ENCODE results near the gene ITM2C.
A peak's percentile ranks its signal among the peaks of the same experiment; 100 is the strongest.

Gene ITM2C

GRCh38 chr2:230873661-230874401, 9.1 kb downstream of the ITM2C start:
- FAIRE-seq, result no peak

DNA sequence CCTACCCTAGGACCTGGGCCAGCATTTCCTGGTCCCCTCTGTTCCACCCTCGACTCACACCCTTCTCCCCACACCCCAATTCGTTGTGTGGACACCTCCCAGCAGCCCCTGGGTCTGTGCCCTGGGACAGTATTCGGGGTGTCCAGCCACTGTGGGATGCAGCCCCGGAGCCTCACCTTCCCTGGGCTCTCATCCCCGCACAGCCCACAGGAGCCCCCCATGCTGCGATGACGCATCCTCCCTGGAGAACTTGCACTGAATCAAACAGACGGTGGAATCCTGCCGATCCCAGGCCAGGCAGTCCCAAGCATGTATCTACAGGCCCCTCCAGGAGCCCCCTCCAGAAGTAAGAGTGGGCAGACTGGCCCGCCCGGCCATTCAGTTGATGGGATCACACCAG, 9.7 kb downstream of the ITM2C start:
- FAIRE-seq, result no peak

GRCh38 chr2:230874876-230875275, 10.1 kb downstream of the ITM2C start:
- no peak for FAIRE-seq

- no peak for FAIRE-seq
Observed at GRCh38 chr2:230875347-230876315, 10.9 kb downstream of the ITM2C start.

DNA sequence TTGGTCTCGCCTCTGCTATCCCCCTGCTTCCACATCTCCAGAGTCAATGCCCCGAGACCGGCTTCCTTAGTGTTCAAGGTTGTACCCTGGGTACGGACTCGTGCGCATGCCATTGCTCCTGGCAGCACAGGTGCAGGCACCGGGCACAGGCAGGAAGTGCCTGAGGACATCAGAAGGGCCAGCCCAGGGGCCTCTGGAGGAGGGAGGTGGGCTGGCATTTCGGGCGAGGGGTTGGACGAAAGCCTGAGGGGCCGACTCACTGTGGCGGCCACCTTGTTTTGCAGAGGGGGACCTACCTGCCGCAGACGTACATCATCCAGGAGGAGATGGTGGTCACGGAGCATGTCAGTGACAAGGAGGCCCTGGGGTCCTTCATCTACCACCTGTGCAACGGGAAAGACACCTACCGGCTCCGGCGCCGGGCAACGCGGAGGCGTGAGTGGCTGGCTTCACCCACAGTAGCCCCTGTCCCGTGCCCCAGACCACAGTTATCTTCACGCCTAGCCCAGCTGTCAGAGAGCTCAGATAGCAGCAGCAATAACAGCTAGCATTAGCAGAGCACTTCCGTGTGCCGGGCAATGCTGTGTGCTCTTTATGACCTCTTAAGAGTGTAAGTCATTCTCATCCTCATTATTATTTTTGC, 12.5 kb downstream of the ITM2C start:
- no peak for FAIRE-seq

- FAIRE-seq, result no peak
Observed at GRCh38 chr2:230877759-230878598, 13.2 kb downstream of the ITM2C start.

DNA sequence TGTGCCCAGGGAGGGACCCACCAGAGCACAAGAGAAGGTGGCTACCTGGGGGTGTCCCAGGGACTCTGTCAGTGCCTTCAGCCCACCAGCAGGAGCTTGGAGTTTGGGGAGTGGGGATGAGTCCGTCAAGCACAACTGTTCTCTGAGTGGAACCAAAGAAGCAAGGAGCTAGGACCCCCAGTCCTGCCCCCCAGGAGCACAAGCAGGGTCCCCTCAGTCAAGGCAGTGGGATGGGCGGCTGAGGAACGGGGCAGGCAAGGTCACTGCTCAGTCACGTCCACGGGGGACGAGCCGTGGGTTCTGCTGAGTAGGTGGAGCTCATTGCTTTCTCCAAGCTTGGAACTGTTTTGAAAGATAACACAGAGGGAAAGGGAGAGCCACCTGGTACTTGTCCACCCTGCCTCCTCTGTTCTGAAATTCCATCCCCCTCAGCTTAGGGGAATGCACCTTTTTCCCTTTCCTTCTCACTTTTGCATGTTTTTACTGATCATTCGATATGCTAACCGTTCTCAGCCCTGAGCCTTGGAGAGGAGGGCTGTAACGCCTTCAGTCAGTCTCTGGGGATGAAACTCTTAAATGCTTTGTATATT, 14.0 kb downstream of the ITM2C start:
- no peak for FAIRE-seq

- peak; percentile 21 for FAIRE-seq
Observed at GRCh38 chr2:230879271-230879882, 14.6 kb downstream of the ITM2C start.

GRCh38 chr2:230879891-230880290, 15.1 kb downstream of the ITM2C start:
- FAIRE-seq, result peak; percentile 78

GRCh38 chr2:230881840-230882239, 17.1 kb downstream of the ITM2C start:
- FAIRE-seq, result no peak

DNA sequence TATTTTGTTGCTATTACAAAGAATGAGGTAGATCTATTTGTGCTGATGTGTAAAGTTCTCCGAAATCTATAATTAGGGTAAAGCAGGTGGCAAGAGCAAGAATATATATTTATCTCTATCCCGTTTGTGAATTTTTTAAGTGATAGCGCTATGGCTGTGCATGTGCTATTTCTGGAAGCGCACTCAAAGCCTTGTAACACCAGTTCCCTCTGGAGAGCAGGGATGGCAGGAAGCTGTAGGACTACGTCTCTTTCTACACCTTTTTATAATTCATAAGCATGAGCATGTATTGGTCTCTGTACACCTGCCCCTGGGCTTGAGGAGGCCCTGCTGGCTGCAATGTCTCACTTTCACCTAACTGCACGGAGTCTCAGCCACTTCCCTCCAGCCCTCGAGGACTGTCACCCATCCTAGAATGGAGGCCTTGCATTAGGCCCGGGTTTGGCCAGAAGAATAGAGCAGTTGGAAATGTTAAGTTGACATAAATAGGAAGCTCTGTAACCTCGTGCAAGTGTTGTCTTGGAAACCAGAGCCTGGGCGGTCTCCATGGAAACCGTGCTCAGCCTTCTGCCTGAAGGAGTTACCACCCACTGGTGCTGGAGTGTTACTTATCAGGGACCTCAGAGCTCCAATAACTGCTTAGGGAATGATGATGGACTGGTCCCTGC, 20.9 kb downstream of the ITM2C start:
- FAIRE-seq, result no peak

DNA sequence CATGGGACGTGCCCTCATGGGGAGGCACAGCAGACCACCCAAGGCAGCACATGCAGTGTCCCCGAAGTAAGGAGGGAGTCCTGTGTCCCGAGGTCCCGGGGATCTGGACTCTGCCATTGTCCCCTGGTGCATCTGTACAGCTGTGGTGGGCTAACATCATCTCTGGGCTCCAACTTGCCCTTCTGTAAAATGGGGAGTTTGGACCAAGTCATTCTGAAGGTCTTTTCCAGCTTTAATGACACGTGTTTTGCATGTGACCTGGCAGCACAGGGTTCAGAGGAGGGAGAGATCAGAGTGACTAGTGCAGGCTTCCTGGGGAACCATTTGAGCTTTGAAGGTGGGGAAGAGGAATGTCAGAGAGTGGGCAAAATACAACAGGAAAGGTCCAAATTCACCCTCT, 21.5 kb downstream of the ITM2C start:
- FAIRE-seq, result no peak

GRCh38 chr2:230886671-230887071, 21.9 kb downstream of the ITM2C start:
- FAIRE-seq, result no peak

GRCh38 chr2:230887342-230887741, 22.6 kb downstream of the ITM2C start:
- FAIRE-seq, result no peak

- no peak for FAIRE-seq
Observed at GRCh38 chr2:230888824-230889400, 24.2 kb downstream of the ITM2C start.

GRCh38 chr2:230889911-230890601, 25.3 kb downstream of the ITM2C start:
- FAIRE-seq, result no peak

GRCh38 chr2:230890646-230891045, 25.9 kb downstream of the ITM2C start:
- no peak for FAIRE-seq

- FAIRE-seq, result no peak
Observed at GRCh38 chr2:230891064-230891463, 26.3 kb downstream of the ITM2C start.

- FAIRE-seq, result no peak
Observed at GRCh38 chr2:230891509-230891908, 26.8 kb downstream of the ITM2C start.

- no peak for FAIRE-seq
Observed at GRCh38 chr2:230893338-230893737, 28.6 kb downstream of the ITM2C start.

All from colon (tissue), 2 donors.